Stimulated activated CD4-positive, alpha-beta T cell treated with anti-CD3 and anti-CD28 coated beads, Interleukin-15, amount 100 ng/mL, for 24 hours (primary cell): ENCODE results near the gene VPS13D.
A peak's percentile ranks its signal among the peaks of the same experiment; 100 is the strongest.
"Not testable (repeated sequence)": the region's sequence is repeated elsewhere in the genome, so short reads cannot be mapped to it uniquely, and the experiment has no call there.

Experiments
- DNase-seq: peaks from one replicate; pipeline ENCODE4 v3.0.0-alpha.2; 2020

Gene VPS13D

DNA sequence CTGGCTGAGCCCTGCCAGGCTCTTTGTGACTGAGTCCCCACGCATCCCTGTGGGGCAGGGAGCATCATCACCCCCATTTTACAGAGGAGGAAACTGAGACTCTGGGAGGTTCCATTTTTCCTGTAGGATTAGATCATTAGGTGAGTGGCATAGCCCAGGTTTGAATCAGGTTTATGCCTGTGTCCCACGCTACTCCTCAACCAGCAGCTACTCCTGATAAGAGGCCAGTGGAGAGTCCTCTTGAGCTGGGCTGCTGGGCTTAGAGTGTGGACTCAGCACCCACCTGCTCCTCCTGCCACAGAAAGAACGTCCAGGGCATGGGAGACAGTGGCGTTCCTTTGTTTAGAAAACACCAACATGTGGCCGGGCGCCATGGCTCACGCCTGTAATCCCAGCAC, 32.3 kb upstream of the VPS13D start:
- no peak for DNase-seq

GRCh38 chr1:12200208-12200607, 29.6 kb upstream of the VPS13D start:
- no peak for DNase-seq

DNA sequence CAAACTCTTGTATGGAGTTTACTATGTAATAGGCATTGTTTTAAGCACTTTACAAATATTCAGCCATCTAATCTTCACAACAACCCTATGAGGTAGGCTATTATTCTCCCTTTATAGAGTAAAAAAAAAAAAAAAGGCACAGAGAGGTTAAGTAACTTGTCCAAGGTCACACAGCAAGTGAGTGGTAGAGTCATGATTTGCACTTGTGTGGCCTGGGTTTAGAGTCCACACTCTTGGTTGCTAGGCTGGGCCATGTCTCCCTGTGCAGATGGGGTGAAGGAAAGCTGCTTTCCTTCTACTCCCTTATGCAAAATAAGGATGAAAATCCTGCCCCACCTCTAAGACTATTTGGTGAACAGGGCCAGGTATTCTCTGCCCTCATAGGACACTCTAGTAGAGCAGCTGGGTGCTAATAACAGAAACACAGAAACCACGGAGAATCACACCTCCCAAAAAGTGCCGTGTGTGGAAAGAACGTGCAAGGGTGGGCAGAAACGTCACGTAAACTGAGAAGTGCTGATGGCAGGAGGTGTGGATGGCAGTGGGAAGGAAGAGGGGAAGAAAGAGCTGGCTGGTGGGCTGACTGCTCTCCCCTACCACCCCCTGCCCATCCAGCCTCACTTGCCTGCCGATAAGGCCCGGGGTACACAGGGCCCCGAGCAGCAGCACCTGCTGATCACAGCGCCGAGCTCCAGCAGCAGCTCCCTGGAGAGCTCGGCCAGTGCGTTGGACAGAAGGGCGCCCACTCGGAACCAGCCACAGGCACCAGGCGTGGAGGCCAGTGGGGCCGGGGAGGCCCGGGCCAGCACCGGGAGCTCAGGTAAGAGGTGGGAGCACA, 28.3 kb upstream of the VPS13D start:
- DNase-seq, result peak; percentile 44

DNA sequence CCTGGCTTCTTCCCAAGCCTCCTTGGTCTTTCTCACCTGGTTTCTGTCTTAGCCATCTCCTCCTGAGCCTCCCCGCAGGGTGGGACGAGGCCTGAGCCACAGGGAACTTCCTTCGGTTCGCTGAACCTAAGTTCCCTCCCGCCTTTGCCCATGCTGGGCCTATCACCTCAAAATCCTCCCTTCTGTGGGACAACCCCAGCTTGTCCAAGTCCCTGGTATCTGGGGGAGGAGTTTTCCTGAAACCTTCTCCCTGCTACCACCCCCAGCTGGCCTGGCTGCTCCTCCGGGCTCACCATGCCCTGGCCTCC, 27.7 kb upstream of the VPS13D start:
- no peak for DNase-seq

DNA sequence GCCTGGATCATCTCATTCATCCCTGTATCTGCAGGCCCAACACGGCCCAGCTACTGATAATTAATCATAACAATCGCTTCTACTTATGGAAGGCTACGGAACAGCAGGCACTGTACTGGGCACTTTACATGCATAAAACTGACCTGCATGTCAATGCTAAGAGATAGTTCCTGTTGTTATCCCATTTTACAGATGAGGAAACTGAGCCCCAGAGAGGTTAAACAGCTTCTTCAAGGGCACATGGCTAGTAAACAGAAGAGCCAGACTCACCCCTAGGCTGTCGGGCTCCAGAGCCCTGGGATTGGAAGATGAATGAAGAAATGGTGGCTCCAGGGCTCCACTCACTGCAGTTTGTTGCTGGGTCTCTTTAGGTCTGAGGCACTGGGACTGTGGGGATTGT, 27.3 kb upstream of the VPS13D start:
- DNase-seq, result no peak

DNA sequence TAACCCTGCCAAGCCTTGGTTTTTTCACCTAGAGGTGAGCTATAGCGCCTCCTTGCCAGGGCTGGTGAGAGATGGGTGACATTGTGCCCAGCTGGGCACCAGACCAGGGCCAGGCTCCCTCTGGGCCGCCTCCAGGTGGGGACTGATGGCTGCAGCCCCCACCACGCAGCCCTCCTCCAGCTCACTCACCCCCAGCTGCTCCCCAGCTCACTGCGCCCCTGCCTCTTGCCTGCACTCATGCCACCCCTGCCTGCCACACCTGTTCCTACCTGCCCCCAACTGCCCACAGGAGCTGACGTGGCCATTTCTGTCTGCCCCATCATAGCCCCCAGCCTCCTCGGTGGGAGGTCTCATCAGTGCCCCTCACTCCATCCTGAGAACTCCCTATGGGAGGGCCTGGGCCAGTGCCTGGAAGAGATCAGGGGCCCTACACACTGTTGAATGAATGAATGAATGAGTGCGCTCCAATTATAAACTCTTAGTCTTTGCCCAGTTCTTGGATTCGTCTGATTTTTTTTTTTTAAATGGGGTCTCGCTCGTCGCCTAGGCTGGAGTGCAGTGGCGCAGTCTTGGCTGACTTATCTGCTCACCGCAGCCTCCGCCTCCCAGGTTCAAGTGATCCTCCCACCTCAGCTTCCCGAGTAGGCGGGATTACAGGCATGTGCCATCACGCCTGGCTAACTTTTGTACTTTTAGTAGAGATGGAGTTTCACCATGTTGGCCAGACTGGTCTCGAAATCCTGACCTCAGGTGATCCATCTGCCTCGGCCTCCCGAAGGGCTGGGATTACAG, 26.4 kb upstream of the VPS13D start:
- DNase-seq, result peak; percentile 37

DNA sequence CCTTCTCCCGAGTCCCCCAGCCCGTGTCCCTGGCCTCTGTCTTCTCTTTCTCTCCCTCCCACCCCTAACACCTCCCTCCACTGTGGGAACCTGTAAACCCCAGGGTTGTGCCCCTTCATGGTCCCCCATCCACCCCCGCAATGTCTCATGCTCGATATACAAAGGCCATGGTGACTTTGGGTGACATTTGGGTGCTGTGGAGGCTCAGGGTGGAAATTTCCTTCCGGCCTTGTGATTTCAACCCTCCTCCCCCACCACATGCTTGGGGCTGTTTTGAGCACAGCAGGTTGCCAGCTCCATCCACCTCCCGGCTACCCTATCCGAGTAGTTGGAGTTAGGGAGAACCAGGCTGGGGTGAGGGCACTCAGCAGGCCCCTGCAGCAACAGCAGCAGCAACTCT, 25.7 kb upstream of the VPS13D start:
- DNase-seq, result peak; percentile 79

DNA sequence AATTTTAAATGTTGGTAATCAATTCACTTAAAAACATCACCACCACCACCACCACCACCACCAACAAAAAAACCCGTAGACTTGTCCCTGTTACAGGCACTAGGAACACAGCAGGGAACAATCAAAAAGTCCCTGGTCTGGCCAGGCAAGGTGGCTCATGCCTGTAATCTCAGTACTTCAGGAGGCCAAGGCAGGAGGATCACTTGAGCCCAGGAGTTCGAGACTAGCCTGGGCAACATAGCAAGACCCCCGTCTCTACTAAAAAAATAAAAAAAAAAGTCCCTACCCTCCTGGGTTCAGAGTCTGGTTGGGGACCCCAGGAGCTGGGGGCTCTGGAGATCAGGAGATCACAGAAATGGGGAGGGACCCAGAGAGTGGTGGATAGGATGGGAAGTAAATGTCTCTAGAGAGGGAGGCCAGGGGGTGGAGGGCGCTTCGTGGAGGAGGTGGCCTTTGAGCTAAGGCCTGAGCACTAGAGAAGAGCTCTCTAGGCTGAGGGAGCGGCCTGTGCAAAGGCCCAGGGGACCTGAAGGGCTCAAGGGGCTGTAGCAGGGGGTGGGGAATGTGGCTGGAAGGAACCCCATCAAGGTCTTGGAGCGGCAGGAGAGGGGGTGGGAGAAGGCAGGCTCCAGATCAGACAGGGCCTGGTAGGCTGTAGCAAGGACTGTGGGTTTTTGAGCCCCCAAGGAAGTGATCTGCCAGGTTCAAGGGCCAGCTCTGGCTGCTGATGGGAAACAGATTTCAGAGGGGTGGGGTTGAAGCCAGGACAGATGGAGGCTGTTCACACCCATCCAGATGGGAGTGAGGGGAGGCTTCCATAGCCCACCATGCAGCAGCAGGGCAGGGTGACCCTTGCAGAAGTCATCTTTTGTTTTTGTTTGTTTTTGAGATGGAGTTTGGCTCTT, 24.8 kb upstream of the VPS13D start:
- DNase-seq, result no peak

DNA sequence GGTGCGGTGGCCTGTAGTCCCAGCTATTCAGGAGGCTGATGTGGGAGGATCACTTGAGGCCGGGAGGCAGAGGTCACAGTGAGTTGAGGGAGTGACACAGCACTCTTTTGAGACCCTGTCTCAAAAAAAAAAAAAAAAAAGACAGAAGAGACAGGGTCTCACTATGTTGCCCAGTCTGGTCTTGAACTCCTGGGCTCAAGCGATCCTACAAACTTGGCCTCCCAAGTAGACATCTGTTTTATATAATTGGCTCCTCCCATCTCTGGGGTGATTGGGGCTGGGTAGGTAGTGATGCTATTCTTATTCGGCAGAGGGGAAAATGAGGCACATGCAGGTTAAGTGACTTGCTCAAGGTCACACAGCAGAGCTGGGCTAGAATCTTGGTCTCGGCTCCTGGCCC, 23.6 kb upstream of the VPS13D start:
- no peak for DNase-seq

- no peak for DNase-seq
Measured at GRCh38 chr1:12206792-12207424, 22.9 kb upstream of the VPS13D start.

- no peak for DNase-seq
Measured at GRCh38 chr1:12208271-12208670, 21.6 kb upstream of the VPS13D start.

GRCh38 chr1:12208764-12209494, 20.9 kb upstream of the VPS13D start:
- peak; percentile 91 for DNase-seq

DNA sequence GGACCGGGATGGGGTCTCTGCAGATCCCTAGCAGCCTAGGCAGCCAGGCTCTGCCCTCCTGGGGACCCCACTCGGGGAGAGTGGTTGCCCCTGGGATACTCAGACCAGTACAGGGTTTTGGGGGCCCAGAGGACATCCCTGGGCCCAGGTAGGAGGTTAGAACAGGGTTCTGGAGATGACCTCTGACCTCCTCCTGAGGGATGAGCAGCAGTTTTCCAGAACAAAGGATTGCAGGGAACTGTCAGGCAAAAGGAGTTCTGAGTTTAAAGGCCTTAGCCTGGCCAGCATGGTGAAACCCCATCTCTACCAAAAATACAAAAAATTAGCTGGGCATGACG, 20.4 kb upstream of the VPS13D start:
- DNase-seq, result no peak

- DNase-seq, result no peak
Measured at GRCh38 chr1:12215118-12215961, 14.5 kb upstream of the VPS13D start.

DNA sequence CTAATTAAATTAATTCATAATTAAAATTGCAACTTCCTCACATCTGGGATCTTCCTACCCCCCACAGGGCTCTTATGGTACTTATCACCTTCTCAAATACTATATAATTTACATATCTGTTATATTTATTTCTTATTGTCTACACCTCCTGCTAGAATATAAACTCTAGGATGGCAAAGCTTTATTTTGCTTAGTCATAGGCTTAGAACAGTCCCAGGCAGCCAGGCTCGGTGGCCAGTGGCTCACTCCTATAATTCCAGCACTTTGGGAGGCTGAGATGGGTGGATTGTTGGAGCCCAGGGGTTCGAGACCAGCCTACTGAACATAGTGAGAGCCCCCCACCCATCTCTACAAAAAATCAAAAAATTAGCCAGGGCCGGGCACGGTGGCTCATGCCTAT, 10.0 kb upstream of the VPS13D start:
- DNase-seq, result no peak

GRCh38 chr1:12220890-12221289, 8.9 kb upstream of the VPS13D start:
- no peak for DNase-seq

DNA sequence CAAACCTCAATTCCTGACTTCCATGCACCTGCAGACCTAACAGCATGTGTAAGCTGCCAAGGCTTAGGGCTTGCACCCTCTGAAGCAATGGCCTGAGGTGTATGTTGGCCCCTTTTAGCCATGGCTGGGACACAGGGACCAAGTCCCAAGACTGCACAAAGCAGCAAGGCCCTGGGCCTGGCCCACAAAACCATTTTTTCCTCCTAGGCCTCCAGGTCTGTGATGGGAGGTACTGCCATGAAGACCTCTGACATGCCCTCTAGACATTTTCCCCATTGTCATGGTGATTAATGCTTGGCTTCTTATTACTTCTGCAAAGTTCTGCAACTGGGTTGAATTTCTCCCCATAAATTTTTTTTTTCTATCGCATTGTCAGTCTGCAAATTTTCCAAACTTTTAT, 7.1 kb upstream of the VPS13D start:
- DNase-seq, result not testable (repeated sequence)

DNA sequence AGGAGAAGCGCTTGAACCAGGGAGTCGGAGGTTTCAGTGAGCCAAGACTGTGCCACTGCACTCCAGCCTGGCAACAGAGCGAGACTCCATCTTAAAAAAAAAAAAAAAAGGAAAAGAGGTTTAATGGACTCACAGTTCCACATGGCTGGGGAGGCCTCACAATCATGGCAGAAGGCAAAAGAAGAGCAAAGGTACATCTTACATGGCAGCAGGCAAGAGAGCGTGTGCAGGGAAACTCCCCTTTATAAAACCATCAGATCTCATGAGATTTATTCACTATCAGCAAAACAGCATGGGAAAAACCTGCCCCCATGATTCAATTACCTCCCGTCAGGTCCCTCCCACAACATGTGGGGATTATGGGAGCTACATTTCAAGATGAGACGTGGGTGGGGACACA, 5.7 kb upstream of the VPS13D start:
- DNase-seq, result not testable (repeated sequence)

- DNase-seq, result no peak
Measured at GRCh38 chr1:12228979-12229378, 851 bp upstream of the VPS13D start.

DNA sequence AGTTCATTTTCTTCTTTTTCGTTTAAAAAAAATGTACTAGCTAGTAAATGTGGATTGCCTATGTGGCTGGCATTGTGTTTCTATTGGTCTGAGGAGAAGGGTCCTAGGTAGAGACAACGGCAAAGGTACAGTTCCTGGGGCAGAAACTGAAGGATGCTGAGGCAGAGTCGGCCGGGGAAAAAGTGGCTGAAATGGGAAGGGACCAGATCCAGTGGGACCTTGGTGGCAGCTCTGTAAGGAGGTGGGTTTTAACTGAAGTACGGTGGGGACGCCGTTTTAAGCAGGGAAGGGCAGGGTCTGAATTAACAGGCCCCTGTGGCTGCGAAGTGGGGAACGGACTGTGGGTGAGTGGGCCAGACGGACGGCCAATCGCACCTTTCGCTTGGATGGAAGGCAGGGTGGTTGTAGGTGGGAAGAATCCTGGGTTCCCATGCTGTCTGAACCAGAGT, 420 bp upstream of the VPS13D start:
- DNase-seq, result no peak

DNA sequence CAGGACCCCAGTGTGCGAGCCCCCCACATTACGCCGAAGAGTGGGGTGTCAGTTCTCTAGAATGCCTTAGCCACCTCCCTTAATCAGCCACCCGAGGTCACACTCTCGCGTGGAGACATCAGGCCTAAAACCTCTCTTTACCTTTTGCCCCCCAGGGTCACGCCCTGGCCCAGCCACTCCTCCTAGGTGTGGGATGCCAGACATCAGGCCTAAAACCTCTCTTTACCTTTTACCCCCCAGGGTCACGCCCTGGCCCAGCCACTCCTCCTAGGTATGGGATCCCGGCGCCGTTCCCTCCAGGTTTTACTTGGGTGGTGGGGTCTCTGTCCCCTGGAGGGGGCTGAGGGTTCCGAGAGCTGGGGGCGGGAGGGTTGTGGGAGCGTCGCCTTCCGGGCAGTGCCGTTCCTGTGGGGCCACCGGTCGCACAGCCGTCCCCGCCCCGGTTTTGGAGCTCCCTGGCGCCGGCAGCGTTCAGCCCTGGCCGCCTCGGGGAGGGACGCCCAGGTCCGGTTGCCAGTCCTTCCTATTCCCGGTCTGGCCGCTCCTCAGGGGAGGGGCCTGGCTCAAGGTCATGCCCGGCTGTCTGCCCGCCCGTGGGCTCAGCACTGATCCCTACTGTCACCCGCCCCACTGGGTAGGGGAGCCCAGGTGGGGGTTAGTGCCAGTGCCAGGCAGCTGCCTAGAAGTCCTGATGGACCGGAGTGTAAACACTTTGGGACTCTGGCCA, 882 bp downstream of the VPS13D start:
- peak; percentile 21 for DNase-seq
